HG03378 (cell line): Measurements from ENCODE around the gene REXO2.

Experiments used
- ATAC-seq: cut with Tn5 transposase; IDR thresholded peaks from one replicate; pipeline ENCODE4 v1.9.1; 2021; ENCODE audit warnings: mild to moderate bottlenecking, moderate library complexity; ENCODE audit not compliant: unreplicated experiment

The REXO2 gene

GRCh38 chr11:114440121-114440860 is 1.0 kb downstream of the REXO2 start:
- ATAC-seq, result no peak

GRCh38 chr11:114440971-114441763 is 1.9 kb downstream of the REXO2 start:
- ATAC-seq, result no peak

GRCh38 chr11:114441921-114442320 is 2.7 kb downstream of the REXO2 start:
- no peak for ATAC-seq

- ATAC-seq, result no peak
Measured at GRCh38 chr11:114442536-114442935, 3.3 kb downstream of the REXO2 start.

GRCh38 chr11:114447444-114447843 is 8.2 kb downstream of the REXO2 start:
- no peak for ATAC-seq

GRCh38 chr11:114447892-114448291 is 8.6 kb downstream of the REXO2 start:
- ATAC-seq, result no peak

GRCh38 chr11:114448749-114449482 is 9.6 kb downstream of the REXO2 start:
- no peak for ATAC-seq

GRCh38 chr11:114449845-114450244 is 10.6 kb downstream of the REXO2 start:
- ATAC-seq, result no peak

GRCh38 chr11:114452399-114452798 is 13.1 kb downstream of the REXO2 start:
- no peak for ATAC-seq

- no peak for ATAC-seq
Measured at GRCh38 chr11:114463999-114464398, 24.7 kb downstream of the REXO2 start.

GRCh38 chr11:114466742-114467141 is 27.5 kb downstream of the REXO2 start:
- no peak for ATAC-seq

GRCh38 chr11:114472661-114473060 is 33.4 kb downstream of the REXO2 start:
- no peak for ATAC-seq

- ATAC-seq, result no peak
Measured at GRCh38 chr11:114478001-114478410, 38.7 kb downstream of the REXO2 start.

GRCh38 chr11:114478768-114479167 is 39.5 kb downstream of the REXO2 start:
- no peak for ATAC-seq

GRCh38 chr11:114479331-114479730 is 40.1 kb downstream of the REXO2 start:
- no peak for ATAC-seq

- no peak for ATAC-seq
Measured at GRCh38 chr11:114482114-114482513, 42.8 kb downstream of the REXO2 start.

- ATAC-seq, result no peak
Measured at GRCh38 chr11:114483929-114484328, 44.7 kb downstream of the REXO2 start.

- ATAC-seq, result no peak
Measured at GRCh38 chr11:114496915-114497314, 57.6 kb downstream of the REXO2 start.

- ATAC-seq, result no peak
Measured at GRCh38 chr11:114499756-114500155, 60.5 kb downstream of the REXO2 start.
